GM23248 (cell line): ENCODE data around the gene SPATA32.

Experiments used
- EZH2 ChIP-seq: fragments of 200-600 bp; sonication (generic); IDR thresholded peaks from 2 replicates; pipeline ENCODE4 v1.6.1; 2018; ENCODE audit warnings: antibody characterized with exemption, mild to moderate bottlenecking; ENCODE audit not compliant: insufficient read depth, poor library complexity, severe bottlenecking
- EZH2phosphoT487 ChIP-seq: fragments of 200-600 bp; sonication (generic); IDR thresholded peaks from 2 replicates; pipeline ENCODE4 v1.6.1; 2018; ENCODE audit warnings: antibody characterized with exemption, moderate library complexity, mild to moderate bottlenecking, low read depth; ENCODE audit not compliant: insufficient read depth

DNA sequence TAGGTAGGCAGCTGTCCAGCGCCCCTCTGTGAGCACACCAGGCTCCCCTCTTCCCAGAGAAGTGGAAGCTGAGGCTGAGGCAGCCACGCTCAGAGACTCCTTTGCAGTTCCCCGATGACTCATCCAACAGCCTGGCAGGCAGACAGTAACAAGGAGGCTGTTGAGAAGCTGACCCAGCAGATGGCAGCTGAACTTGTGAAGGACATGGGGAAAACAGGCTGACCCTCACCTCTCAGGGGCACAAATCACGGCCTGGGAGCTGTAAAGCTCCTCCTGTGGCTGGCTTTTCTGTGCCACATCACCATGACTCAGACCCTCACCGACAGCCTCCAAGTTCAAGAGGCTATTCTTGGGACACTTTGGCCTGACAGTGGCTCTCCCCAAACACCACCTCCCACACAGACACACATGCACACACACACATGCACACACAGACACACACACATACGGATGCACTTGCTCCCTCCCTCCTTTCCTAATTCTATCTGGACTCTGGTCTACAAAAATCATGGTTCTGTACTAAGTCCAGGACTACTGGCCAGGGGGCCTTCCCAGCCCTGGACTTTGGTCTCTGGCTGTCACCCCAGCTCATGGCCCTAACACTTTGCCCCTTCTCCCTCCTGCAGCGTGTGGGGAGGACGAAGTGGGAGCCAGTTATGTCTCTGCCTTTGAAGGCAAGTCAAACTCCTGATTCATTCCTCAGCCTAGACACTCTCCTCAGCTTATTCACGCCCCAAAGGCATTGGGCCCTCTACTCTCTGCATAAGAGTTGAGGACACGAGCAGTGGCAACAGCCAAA lies 31.7 kb upstream of the SPATA32 start:
- TF ChIP-seq EZH2phosphoT487 (no peak), EZH2 (no peak)
